Erythroblast (primary cell): Measurements from ENCODE around the gene WWC1.

Experiments
- GATA1 ChIP-seq: IDR thresholded peaks from 2 replicates; pipeline ENCODE4 v1.6.1; 2011; ENCODE audit warnings: low read depth, mild to moderate bottlenecking, control low read depth, low read length, moderate library complexity
- POLR2A ChIP-seq: IDR thresholded peaks from 2 replicates; pipeline ENCODE4 v1.6.1; 2011; ENCODE audit warnings: mild to moderate bottlenecking, low read length

GRCh38 chr5:168377525-168377924, 86.1 kb downstream of the WWC1 start:
- TF ChIP-seq POLR2A (no peak), GATA1 (no peak)
